Measurements from ENCODE around the gene VGLL2. TPM values are rescaled to one million over a fixed set of nuclear protein-coding genes. Genes with fewer than 3 reads are reported as not detected.

Gene VGLL2
- total RNA-seq, 2 experiments from 2014 or later = not detected

DNA sequence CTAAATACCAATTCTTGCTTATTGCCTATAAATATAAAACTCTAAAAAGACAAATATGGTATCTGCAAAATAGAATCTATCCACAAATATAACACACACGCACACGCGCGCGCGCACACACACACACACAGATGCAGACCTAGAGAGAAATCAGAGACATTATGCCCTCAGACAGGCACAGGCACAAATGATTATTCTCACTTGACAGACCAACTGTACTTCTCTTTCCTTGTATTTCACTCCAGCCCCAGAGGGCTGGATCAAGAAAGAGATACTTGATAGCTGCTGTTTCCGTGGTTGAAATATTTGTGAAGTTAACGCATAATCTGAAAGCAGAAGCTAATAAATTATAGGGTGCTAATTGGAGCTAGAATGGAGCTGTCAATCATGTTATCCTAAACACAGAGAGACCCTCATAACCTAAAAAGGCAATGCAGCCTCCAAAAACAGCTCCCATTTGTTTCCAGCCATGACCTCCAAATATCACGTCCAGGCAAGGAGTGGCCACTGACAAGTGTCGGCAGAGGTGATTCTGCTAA, 11.5 kb downstream of the VGLL2 start:
- Mint-ChIP-seq H3K27ac (no peak overlapping the region), H3K4me3 (no peak overlapping the region), H3K27me3 (peaks cover 57% of the 10 kb centered on the region), H3K4me1 (ENCODE audit: low read depth) (no peaks in the 10 kb centered on the region), H3K36me3 (ENCODE audit: low read depth) (no peaks in the 10 kb centered on the region), H3K9me3 (no peaks in the 10 kb centered on the region)
- no peaks in the 10 kb centered on the region for H3K9me3 ChIP-seq (ENCODE audit: control insufficient read depth in 1 of 2, insufficient read depth in 1 of 2, low read length in 2 of 2)
- ATAC-seq (ENCODE audit: poor library complexity) (no peak), DNase-seq (no peak)
- TF ChIP-seq, protein P1, sequence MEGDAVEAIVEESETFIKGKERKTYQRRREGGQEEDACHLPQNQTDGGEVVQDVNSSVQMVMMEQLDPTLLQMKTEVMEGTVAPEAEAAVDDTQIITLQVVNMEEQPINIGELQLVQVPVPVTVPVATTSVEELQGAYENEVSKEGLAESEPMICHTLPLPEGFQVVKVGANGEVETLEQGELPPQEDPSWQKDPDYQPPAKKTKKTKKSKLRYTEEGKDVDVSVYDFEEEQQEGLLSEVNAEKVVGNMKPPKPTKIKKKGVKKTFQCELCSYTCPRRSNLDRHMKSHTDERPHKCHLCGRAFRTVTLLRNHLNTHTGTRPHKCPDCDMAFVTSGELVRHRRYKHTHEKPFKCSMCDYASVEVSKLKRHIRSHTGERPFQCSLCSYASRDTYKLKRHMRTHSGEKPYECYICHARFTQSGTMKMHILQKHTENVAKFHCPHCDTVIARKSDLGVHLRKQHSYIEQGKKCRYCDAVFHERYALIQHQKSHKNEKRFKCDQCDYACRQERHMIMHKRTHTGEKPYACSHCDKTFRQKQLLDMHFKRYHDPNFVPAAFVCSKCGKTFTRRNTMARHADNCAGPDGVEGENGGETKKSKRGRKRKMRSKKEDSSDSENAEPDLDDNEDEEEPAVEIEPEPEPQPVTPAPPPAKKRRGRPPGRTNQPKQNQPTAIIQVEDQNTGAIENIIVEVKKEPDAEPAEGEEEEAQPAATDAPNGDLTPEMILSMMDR (IDR thresholded peaks at IDR 0.05) = no peak
- peaks cover 21 to 41% of the 10 kb centered on the region in 2 experiments for H3K27me3 ChIP-seq (ENCODE audit: control insufficient read depth in 1 of 2, insufficient read depth in 2 of 2, low read length in 2 of 2)
- no peak overlapping the region for H3K4me3 ChIP-seq (ENCODE audit: low read length)
- POLR2A ChIA-PET = no interaction called here
- no peaks in the 10 kb centered on the region for H3K4me1 ChIP-seq (ENCODE audit: insufficient read depth, low read length)
- intact Hi-C loops (cut with DNase I, micrococcal nuclease) = no loop called here
- no peak overlapping the region for H3K27ac ChIP-seq (ENCODE audit: low read depth in 1 of 2, low read length in 2 of 2)
- CTCF ChIA-PET = no interaction called here
- no peaks in the 10 kb centered on the region for H3K36me3 ChIP-seq (ENCODE audit: insufficient read depth, low read length)

DNA sequence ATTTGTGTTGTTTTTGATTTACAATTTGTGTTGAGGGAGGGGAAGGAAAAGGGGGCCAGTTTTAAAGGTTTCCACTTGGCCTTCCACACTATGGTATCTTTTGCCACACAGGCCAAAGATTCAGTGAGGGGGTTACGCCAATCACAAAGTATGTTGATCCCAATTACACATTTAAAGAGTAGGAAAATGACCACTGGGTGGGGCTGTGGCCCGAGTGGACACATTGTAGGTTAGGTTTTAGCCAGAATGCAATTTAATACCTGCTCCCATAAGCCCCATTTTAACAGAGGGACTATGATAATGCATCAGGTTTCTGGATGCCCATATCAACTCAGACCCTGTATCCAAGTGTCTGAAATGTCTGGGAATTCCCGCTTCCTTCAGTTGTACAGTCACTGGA, 15.6 kb downstream of the VGLL2 start:
- H3K9me3 ChIP-seq (ENCODE audit: control insufficient read depth in 1 of 2, insufficient read depth in 1 of 2, low read length in 2 of 2) = no peaks in the 10 kb centered on the region
- H3K27me3 Mint-ChIP-seq = peaks cover 23% of the 10 kb centered on the region
- TF ChIP-seq, protein P1 (IDR thresholded peaks at IDR 0.05) = no peak
- no peaks in the 10 kb centered on the region for H3K36me3 Mint-ChIP-seq (ENCODE audit: low read depth)
- H3K4me3 Mint-ChIP-seq = no peak overlapping the region
- H3K27ac ChIP-seq (ENCODE audit: low read depth in 1 of 2, low read length in 2 of 2) = no peak overlapping the region
- no peaks in the 10 kb centered on the region for H3K36me3 ChIP-seq (ENCODE audit: insufficient read depth, low read length)
- H3K27me3 ChIP-seq (ENCODE audit: control insufficient read depth in 1 of 2, insufficient read depth in 2 of 2, low read length in 2 of 2) = peaks cover 0 to 14% of the 10 kb centered on the region in 2 experiments
- no peak for DNase-seq
- no peak overlapping the region for H3K27ac Mint-ChIP-seq
- CTCF ChIA-PET = no interaction called here
- H3K4me1 Mint-ChIP-seq (ENCODE audit: low read depth) = no peaks in the 10 kb centered on the region
- H3K9me3 Mint-ChIP-seq = peaks cover 2% of the 10 kb centered on the region
- no peak for ATAC-seq (ENCODE audit: poor library complexity)
- intact Hi-C loops (cut with DNase I, micrococcal nuclease) = no loop called here
- no peaks in the 10 kb centered on the region for H3K4me1 ChIP-seq (ENCODE audit: insufficient read depth, low read length)
- H3K4me3 ChIP-seq (ENCODE audit: low read length) = no peak overlapping the region
- POLR2A ChIA-PET = no interaction called here

DNA sequence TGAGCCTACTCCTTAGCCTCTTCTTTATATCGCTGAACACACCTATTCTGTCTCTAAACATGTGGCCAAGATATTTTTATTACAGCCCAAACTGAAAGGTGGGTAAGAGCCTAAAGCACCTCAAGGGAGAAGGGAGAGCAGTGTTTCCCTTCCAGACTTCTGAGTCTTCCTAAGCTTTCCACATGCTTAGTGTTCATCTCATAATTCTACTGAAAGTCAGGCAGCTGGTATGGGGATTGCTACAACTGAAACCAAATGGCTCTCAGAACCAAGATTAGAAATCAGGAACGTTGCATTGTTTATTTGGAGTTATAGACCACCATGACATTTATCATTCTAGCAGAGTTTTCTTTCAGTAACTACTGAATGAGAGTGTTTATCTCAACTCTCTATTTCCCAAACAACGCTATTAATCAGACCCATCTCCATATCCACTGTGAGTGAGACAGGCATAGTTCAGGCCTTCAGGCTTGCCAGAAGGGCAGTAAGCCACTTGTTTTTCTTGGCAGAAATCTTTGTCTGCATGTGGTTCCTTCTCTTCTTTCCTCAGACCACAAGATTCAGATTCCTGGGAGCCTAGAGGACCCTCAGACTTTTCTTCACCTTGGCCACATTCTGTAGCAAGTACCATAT, 22.8 kb downstream of the VGLL2 start:
- H3K27me3 ChIP-seq (ENCODE audit: control insufficient read depth in 1 of 2, insufficient read depth in 2 of 2, low read length in 2 of 2) = peaks cover 0 to 5% of the 10 kb centered on the region in 2 experiments
- ChIA-PET POLR2A (no interaction called here), CTCF (no interaction called here)
- H3K9me3 ChIP-seq (ENCODE audit: control insufficient read depth in 1 of 2, insufficient read depth in 1 of 2, low read length in 2 of 2) = peaks cover 0 to 3% of the 10 kb centered on the region in 2 experiments
- Mint-ChIP-seq H3K36me3 (ENCODE audit: low read depth) (no peaks in the 10 kb centered on the region), H3K27me3 (peaks cover 31% of the 10 kb centered on the region), H3K27ac (no peak overlapping the region), H3K4me1 (ENCODE audit: low read depth) (no peaks in the 10 kb centered on the region), H3K4me3 (no peak overlapping the region), H3K9me3 (peaks cover 2% of the 10 kb centered on the region)
- intact Hi-C loops (cut with DNase I, micrococcal nuclease) = no loop called here
- ATAC-seq (ENCODE audit: poor library complexity) (no peak), DNase-seq (no peak)
- H3K4me1 ChIP-seq (ENCODE audit: insufficient read depth, low read length) = no peaks in the 10 kb centered on the region
- TF ChIP-seq, protein P1 (IDR thresholded peaks at IDR 0.05) = no peak
- H3K4me3 ChIP-seq (ENCODE audit: low read length) = no peak overlapping the region
- no peaks in the 10 kb centered on the region for H3K36me3 ChIP-seq (ENCODE audit: insufficient read depth, low read length)
- H3K27ac ChIP-seq (ENCODE audit: low read depth in 1 of 2, low read length in 2 of 2) = no peak overlapping the region
